ENCODE results near the gene VPS36.
"Not testable (repeated sequence)": the region's sequence is repeated elsewhere in the genome, so short reads cannot be mapped to it uniquely, and the experiment has no call there.

Gene VPS36, protein sequence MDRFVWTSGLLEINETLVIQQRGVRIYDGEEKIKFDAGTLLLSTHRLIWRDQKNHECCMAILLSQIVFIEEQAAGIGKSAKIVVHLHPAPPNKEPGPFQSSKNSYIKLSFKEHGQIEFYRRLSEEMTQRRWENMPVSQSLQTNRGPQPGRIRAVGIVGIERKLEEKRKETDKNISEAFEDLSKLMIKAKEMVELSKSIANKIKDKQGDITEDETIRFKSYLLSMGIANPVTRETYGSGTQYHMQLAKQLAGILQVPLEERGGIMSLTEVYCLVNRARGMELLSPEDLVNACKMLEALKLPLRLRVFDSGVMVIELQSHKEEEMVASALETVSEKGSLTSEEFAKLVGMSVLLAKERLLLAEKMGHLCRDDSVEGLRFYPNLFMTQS

DNA sequence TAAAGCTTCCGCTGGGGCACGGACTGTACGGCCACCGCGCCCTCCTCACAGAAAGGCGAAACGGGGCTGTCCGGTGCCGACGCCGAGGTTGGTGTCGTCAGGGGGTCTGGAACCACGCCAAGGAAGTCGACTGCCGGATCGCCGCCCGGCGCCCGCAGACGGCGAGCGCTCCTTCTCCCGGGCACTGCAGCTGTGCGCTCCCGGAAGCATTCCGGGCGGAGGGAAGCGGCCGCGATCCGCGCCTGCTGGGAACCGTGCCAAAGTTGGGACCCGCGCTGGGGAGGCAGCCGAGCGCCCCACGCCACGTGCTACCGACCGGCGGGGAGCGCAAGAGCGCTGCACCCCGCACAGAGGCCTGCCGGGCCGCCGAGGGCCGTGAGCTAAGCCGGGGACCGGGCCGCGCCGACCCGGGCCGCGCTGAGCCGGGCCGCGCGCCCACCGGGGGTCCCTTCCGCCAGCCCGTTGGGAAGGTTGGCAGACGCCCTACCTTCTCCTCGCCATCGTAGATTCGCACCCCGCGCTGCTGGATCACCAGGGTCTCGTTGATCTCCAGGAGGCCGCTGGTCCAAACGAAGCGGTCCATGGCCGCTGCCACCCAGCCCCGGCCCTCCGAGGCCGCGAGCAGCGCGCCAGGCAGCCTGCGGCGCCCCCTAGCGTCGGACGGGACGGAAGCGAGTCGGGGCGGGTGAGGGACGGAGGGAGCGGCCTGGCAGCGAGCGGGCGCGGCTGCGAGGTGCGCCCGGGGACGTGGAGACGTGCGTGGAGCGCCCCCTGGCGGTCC is at the start of gene VPS36:
Gene VPS36 (minus strand): TSS at position 623 of the 781 bp plus-strand sequence. CDS start 40 bp downstream, at position 583.
- peak; percentile 96 for DNase-seq

DNA sequence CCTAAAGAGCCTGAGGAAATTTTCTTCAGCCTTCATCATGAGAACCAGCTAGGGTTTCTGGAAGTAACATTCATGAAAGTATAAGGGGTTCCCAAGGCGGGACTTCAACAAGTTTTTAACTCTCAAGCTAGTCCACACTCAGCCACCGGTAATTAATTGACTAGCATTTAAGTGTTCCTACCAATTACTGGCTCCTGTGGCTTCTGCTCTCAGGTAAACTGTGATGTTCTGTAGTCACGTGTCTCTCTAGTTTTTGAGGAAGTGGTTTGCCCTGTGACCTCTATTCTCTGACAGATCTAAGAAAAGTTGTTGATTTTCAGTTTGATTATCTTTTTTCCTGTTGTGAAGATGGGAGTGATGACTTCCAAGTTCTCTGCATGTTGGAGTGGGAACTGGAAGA is 47.5 kb upstream of the VPS36 start:
- not testable (repeated sequence) for DNase-seq

DNA sequence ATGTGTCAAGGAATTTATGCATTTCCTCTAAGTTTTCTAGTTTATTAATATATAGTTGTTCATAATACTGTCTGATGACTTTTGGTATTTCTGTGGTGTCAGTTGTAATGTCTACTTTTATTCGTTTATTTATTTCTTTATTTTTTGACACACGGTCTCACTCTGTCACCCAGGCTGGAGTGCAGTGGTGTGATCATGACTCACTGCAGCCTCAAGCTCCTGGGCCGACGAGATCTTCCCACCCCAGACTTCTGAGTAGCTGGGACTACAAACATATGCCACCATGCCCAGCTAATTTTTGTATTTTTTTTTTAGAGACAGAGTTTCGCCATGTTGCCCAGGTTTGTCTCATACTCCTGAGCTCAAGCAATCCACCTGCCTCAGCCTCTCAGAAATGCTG is 43.8 kb upstream of the VPS36 start:
- DNase-seq: not testable (repeated sequence)

DNA sequence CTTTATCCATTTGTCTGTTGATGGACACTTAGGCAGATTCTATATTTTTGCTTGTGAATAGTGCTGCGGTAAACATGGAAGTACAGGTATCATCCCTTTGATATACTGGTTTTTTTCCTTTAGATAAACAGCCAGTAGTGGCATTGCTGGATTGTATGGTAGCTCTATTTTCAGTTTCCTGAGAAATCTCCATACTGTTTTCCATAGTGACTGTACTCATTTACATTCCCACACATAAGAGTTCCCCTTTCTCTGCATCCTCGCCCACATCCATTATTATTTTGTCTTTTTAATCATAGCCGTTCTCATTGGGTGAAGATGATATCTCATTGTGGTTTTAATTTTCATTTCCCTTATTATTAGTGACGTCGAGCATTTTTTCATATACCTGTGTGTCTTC is 40.6 kb upstream of the VPS36 start:
- not testable (repeated sequence) for DNase-seq

DNA sequence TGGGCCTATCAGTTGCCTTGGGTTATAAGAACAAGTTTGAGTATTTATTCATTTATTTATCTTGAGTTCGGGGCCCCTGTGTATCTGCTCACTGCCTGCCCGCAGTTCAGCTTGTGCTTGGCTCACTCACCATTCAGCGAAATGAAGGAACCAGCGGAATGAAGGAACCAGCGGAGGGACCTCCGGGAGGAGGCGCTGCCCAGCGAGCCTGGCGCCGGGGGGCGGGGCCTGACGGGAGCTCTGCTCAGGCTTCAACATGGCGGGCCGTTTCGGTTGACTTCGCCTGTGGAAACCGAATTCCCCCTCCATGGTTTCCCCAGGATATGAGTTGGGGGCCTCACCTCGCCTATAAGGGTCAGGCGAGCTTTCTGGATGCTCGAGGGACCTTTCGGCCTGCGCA is 38.3 kb upstream of the VPS36 start:
- DNase-seq: not testable (repeated sequence)

DNA sequence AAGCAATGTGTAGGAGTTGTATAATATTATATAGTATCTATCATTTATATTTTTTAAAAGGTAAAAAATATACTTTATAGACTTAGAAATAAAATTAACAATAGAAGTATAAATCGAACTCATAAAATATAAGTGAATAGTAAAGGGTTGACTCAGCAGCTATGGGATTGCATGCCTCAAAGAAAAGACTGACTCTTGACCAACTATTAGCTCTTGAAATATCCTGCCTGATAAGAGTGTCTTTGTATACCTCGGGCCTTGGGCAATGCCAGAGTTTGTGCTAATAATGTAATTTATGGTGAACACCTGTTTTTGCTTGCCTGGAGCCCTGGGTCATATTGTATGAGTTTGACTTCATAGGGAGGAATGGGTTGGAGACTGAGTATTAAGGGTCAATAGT is 36.6 kb upstream of the VPS36 start:
- not testable (repeated sequence) for DNase-seq

DNA sequence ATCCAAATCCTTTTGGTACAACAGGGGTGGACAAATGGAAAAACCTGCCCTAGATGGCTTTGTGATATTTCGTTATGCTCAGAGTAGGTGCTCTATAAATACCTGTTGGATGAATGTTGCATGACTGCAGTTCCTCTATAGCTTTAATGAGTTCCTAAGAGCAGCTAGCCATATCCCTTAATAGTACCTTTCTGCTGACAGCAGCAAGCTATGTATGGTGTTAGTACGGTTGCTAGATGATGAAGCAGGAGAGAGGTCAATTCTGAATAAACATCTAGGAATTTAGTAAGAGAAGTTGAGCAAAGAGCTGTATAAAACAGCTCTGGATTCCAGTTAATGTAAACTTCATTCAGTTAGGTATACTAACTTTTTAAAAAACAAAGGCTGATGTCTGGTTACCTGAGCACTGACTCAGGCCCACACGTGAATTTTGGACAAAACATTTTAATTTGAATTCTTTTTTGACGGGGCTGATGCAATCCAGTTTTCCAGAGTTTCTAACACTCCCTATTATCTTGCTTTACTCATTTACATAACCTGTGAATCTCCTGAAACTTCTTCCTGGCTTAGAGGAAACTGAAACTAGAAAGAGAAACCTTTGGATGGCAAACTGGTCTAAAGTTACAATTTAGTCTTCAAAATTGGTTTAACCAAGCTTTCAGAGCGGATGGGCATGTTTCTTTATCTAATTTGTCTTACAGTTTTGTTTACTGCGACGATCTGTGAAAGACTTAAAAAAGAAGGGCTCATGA is 30.4 kb upstream of the VPS36 start:
- not testable (repeated sequence) for DNase-seq

DNA sequence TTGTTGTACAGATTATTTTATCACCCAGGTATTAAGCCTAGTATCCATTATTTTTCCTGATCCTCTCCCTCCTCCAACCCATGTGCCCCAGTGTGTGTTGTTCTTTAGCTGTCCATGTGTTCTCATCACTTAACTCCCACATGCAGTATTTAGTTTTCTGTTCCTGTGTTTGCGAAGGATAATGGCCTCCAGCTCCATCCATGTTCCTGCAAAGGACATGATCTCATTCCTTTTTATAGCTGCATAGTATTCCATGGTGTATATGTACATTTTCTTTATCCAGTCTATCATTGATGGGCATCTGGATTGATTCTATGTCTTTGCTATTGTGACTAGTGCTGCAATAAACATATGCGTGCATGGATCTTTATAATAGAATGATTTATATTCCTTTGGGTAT is 18.1 kb upstream of the VPS36 start:
- DNase-seq: not testable (repeated sequence)

DNA sequence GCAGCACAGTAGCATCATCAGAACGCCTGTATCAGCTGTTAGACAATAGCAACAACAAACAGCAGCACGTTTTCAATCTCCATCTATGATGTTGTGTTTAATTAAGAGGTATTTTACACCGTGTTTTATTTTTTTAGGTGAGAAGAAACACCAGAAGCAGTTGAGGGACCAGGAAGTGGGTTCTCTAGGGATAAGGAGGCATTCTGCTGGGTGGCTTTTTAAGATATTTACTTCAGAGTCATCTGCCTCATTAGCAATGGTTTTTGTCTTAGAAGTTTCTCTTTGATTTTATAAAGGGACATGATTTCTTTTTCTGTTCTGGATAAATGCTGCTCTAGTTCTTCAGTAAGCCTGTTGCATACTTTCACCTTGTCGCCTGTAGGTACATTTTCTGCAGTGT is 13.1 kb upstream of the VPS36 start:
- no peak for DNase-seq

DNA sequence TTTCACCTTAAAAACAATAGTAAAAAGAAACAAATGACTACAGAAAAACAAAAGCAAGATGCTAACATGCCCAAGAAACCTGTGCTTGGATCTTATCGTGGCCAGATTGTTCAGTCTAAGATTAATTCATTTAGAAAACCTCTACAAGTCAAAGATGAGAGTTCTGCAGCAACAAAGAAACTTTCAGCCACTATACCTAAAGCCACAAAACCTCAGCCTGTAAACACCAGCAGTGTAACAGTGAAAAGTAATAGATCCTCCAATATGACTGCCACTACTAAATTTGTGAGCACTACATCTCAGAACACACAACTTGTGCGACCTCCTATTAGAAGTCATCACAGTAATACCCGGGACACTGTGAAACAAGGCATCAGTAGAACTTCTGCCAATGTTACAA is 10.8 kb upstream of the VPS36 start:
- no peak for DNase-seq

DNA sequence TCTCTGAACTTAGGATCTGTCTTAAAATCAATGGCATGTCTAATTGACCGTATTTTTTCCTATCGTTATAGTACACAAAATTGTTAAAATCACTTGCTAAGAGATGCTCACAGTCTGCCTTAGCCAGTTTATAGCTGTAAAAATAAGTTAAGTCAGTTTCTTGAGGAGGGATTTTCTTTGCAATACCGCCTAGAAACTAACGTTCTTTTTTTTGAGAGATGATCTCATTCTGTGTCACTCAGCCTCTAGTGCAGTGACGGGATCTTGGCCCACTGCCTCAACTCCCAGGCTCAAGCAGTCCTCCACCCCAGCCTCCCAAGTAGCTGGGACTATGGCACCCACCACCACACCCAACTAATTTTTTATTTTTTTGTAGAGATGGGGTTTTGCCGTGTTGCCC is 9.2 kb upstream of the VPS36 start:
- no peak for DNase-seq

DNA sequence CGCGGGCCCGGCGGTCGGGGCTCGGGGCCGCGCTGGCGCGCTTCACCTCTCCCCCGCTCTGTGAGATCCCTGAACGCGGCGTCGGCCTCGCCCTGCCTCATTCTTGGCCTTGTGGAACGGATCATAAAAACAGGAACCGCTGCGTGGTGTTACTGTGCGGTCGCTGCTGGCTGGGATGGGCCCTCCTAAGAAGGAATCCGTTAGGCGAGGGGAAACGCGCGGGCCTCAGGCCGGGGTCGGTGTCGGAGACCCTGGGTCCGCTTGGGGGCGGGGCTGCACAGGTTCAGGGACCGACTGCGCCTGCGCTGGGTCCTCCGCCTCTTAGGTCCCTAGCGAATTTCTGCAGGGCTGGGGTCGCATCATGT is 5.2 kb upstream of the VPS36 start:
- peak; percentile 90 for DNase-seq

DNA sequence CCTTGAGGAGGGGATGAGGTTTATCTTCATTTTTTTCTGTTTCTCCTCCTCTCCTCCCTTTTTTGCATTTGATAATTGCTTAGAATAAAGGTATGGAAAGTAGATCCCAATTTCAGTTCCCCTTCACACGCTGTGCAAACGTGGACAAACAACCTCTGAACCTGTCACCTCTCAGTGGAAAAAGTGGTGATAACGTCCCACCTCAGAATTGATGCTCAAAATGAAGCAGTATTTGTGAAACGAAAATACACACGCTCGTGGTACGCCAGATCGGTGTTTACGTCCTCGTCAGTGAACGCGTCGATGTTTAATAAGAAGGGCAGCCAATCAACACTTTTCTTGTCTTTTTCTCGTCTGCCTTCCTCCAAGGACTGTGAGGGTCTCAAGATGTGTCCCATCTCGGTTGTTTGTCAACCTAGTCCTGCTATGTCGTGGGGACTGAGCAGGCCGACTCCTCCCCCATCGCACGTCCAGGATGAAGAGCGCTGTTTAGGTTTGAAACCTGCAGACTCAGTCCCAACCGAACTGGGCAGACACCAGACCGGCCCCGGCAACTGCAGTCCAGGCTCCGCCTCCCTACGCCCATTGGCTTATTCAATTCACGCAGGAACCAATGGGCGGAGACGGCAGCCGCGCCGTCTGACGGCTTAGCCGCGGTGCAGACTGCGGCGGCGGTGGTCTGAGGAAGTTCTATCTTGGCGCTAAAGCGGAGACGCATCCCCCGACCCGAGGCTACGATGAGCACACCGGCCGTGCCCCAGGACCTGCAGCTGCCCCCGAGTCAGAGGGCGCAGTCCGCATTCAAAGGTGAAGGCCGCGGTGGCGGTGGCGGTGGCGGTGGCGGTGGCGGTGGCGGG is 4.6 kb upstream of the VPS36 start, which contains the start of gene CKAP2:
Gene CKAP2 (plus strand): TSS at position 659 of the 857 bp plus-strand sequence. CDS start 79 bp downstream, at position 738.
- DNase-seq: peak; percentile 98

DNA sequence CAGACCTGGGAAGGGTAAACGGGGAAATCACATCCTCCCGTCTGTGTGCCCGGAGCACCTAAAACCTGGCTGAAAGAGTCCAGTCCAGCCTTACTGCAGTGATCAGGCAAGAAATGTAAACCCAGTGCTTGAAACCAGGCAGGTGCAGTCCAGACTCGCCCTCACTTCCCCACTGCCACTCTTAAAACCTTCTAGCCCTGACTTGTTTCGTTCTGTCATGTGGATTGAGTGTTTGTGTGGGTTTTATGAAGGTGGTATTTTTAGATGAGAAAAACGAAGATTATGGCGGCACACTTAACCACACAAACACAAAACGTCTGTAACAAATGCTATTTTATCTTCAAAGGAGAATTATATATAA is 4.0 kb upstream of the VPS36 start:
- no peak for DNase-seq

DNA sequence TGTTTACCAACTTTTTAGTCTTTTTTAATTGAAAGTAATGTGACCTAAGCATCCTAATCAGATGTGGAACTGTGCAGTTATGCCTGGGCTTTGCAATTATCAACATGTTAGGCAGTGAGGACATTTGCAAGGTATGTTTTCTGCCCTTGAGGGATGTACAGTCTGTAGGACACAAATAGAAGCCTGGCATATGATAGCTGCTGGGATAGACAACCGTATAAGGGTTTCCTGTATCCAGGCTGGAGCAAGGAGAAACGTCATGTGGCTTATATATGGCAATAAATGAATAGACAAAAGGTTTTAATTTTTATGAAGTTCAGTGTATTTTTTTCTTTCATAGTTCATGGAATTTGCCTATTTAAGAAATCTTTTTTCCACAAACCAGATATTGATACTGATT is 2.0 kb upstream of the VPS36 start:
- DNase-seq: no peak

DNA sequence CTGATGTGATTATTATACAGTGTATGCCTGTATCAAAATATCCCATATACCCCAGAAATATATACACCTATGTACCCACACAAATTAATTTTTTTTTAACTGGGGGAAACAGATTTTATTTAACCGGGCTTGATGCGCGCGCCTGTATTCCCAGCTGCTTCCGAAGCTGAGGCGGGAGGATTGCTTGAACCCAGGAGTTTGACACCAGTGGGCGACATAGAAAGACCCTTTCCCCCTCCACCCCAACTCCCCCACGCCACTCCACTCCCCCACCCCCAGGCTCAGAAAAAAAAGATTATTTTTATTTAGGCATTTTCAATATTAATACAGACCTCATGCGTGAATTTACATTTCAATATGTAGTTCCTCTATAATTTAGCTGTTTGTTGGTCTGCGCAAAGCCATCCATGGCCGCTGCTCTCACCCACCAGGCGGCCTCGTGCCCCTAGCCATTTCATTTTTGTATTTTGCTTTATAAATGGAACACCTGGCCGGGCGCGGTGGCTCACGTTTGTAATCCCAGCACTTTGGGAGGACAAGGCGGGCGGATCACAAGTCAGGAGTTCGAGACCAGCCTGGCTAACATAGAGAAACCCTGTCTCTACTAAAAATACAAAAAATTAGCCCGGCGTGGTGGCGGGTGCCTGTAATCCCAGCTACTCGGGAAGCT is 836 bp upstream of the VPS36 start:
- no peak for DNase-seq

DNA sequence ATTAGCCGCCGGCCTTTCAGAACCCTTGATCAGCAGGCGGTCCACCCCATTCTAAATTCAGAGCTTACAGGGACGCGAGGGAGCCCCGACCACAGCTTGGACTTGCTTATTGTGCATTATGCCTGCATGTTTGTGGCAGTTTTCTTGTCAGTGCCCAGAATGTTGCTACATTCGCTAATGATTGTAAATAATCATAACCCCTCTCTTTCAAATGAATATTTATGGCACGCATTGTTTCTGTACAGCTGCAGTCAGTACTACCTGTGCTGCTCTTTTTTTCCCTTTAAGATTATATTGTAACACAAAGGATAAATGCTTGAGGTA is 321 bp upstream of the VPS36 start:
- DNase-seq: no peak

DNA sequence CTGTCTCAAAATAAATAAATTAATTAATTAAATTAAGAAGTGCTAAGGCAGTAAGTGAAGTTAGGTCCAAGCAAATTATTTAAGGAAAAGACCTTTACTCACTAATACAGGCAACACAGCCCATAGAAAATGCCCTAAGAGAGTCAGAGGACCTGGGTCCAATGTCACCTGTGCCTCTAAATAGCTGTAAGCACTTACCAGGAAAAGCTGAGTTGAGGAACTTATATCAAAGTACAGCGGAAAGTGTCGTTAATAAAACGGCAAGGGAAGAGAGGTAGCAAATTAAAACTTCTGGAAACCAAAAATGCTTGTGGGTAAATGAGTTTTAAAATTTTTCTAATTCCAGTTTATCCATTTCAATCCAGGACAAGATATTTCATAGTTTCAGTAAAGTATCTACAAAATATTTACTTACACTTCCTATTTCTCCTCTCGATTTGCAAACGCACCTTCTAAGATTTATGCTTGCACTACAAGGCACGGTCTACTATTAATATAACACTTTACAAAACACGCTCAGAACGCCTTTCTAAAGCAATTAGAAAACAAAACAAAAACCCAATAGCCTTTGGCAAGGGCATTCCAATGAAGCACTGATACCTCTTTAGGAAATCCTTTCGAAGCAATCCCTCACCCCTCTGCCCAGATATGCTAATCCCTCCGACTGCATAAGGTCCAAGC is 963 bp downstream of the VPS36 start:
- no peak for DNase-seq

DNA sequence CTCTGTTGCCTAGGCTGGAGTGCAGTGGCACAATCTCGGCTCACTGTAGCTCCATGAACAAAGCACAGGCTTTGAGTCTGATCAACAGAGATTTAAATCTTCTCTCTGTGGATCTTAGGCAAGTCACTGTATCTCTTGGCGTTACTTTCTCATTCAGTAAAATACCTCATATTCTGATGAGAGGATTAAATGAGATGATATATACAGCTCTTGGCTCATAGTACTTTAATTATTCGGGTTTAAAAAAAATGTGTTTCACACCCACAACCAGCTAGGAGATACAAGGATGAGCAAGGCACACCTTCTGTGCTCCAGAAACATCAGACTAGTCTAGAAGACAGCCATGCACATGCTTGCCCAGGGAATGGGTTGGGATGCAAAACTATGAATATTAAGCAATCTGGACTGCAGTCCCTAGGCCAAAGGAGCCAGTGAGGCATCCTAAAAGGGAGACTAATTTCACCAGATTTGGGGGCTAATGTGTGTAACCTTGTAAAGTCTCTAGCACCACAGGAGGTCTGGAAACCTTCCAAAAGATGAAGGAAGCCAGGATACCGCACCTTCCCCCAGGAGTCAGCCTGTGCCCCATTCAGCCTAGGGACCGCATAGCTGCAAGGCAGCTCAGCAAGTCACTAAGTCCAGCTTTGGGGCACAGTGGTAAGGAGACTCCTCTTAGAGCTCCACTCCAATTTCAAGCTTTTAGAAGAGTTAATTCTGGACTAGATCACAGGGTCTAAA is 2.5 kb downstream of the VPS36 start:
- DNase-seq: no peak

DNA sequence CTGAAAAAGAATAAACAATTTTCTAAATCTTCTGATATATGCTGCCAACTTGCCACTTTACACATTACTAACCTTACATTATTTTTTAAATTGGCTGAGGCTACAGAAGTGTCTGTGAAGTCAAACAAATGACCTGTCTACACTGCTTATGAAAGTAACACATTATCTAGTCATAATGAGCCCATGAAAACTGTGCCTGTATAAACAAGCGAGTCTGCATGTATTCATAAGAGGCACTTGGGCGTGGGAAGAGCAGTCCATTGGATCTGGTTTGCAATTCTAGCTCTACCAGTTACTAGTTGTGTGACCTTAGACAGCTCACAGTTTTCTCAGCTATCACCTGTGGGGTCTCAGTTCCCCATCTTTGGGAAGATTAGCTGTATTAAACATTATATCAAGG is 3.1 kb downstream of the VPS36 start:
- DNase-seq: no peak

DNA sequence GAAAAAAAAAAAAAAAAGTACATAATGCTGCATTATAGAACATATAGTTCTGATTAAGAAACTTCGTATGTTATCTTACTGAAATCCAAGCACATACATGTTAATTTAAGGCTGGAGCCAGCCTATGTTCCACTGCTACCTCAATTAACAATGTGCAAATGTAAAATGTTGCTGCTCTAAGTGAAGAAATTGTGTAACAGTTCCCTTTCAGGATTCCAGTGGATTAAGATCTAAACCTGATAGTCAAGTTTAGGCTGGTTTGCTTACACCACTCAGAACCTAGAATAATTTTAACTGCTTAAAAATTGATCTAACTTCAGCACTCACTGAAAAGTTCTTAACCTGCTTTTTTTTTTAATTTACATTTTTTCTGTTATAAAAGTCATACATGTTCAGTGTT is 4.2 kb downstream of the VPS36 start:
- no peak for DNase-seq
